IMR-90 (cell line): ENCODE results near the gene ICAM2.

Experiments
- BHLHE40 ChIP-seq: fragments of 150-350 bp; IDR thresholded peaks from 2 replicates; pipeline ENCODE4 v1.6.1; 2016; ENCODE audit warnings: mild to moderate bottlenecking, low read depth, low read length
- CEBPB ChIP-seq: IDR thresholded peaks from 2 replicates; pipeline ENCODE4 v1.6.1; 2012; ENCODE audit warnings: low read depth, low read length, improper control_type of control experiment
- CTCF ChIP-seq: conservative IDR thresholded peaks from 2 replicates; pipeline ENCODE4 v1.5.1; 2012; ENCODE audit warnings: mild to moderate bottlenecking, low read depth, low read length, improper control_type of control experiment
- MAFK ChIP-seq: IDR thresholded peaks from 2 replicates; pipeline ENCODE4 v1.6.1; 2012; ENCODE audit warnings: low read depth, low read length, improper control_type of control experiment
- MAZ ChIP-seq: IDR thresholded peaks from 2 replicates; pipeline ENCODE4 v1.6.1; 2012; ENCODE audit warnings: low read depth, mild to moderate bottlenecking, low read length, improper control_type of control experiment, moderate library complexity, borderline replicate concordance
- MXI1 ChIP-seq: IDR thresholded peaks from 2 replicates; pipeline ENCODE4 v1.6.1; 2012; ENCODE audit warnings: low read depth, mild to moderate bottlenecking, low read length, moderate library complexity, borderline replicate concordance
- POLR2A ChIP-seq: IDR thresholded peaks from 2 replicates; pipeline ENCODE4 v1.6.1; 2012; ENCODE audit warnings: mild to moderate bottlenecking, low read depth, low read length
- RAD21 ChIP-seq: IDR thresholded peaks from 2 replicates; pipeline ENCODE4 v1.6.1; 2012; ENCODE audit warnings: low read length, improper control_type of control experiment
- RCOR1 ChIP-seq: IDR thresholded peaks from 2 replicates; pipeline ENCODE4 v1.6.1; 2012; ENCODE audit warnings: mild to moderate bottlenecking, low read length, improper control_type of control experiment; ENCODE audit not compliant: insufficient replicate concordance
- USF2 ChIP-seq: fragments of 150-350 bp; IDR thresholded peaks from 2 replicates; pipeline ENCODE4 v1.6.1; 2017; ENCODE audit warnings: mild to moderate bottlenecking, antibody characterized with exemption, low read length, low read depth

GRCh38 chr17:63955791-63956190 is 64.6 kb downstream of the ICAM2 start:
- TF ChIP-seq CTCF (no peak), BHLHE40 (no peak), POLR2A (no peak), MAZ (no peak), CEBPB (no peak), RAD21 (no peak), USF2 (no peak), MXI1 (no peak), RCOR1 (no peak), MAFK (no peak)
